GM23248 (cell line): ENCODE measurements around the gene NAA80.

Experiments used
- EZH2 ChIP-seq: fragments of 200-600 bp; sonication (generic); IDR thresholded peaks from 2 replicates; pipeline ENCODE4 v1.6.1; 2018; ENCODE audit warnings: antibody characterized with exemption, mild to moderate bottlenecking; ENCODE audit not compliant: insufficient read depth, poor library complexity, severe bottlenecking
- EZH2phosphoT487 ChIP-seq: fragments of 200-600 bp; sonication (generic); IDR thresholded peaks from 2 replicates; pipeline ENCODE4 v1.6.1; 2018; ENCODE audit warnings: antibody characterized with exemption, moderate library complexity, mild to moderate bottlenecking, low read depth; ENCODE audit not compliant: insufficient read depth

DNA sequence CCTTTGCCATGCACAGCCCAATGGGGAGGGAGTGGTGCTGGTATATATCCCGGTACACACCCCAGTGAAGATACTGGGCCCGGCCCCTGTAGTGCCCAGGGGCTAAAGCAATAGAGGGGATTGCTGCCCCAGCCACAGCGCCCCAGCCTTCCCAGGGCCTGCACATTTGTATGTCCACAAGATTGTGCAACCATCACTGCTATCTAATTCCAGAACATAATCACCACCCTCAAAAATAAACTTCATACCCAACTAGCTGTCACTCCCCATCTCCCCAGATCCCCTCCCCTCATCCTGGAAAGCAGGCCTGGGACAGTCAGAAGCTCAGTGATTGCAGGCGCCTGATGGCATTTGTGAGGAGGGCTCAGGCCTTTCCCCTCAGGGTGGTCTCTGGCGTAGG is 49.7 kb downstream of the NAA80 start:
- TF ChIP-seq EZH2 (no peak), EZH2phosphoT487 (no peak)
